ENCODE measurements around the gene NOP16.

GRCh38 chr5:176384366-176384930, 4.0 kb downstream of the NOP16 start:
- TF ChIP-seq CTCF (IDR thresholded peaks at IDR 0.05): no peak
- no peak for TF ChIP-seq POLR2A (IDR thresholded peaks at IDR 0.05)
